ENCODE measurements around the gene MAPK11.

DNA sequence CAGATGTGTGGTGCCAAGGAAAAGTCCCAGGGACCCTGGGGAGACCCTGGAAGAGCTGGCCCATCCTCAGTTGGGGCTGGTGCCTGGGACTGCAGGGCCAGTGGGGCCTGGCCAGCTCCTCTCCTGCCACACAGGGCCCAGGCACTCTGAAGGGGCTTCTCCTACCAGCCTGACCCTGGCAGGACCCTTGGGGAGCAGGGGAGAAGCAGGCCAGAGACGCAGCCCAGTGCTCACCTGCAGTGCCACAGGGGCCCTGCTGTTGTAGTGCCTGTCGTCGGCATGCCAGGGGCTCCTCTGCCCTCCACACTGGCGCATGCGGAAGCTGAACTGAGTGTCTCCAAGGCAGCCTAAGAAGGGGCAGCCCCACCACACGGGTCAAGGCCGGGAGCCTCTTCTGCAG, 47.5 kb upstream of the MAPK11 start:
- TF ChIP-seq, protein P1, sequence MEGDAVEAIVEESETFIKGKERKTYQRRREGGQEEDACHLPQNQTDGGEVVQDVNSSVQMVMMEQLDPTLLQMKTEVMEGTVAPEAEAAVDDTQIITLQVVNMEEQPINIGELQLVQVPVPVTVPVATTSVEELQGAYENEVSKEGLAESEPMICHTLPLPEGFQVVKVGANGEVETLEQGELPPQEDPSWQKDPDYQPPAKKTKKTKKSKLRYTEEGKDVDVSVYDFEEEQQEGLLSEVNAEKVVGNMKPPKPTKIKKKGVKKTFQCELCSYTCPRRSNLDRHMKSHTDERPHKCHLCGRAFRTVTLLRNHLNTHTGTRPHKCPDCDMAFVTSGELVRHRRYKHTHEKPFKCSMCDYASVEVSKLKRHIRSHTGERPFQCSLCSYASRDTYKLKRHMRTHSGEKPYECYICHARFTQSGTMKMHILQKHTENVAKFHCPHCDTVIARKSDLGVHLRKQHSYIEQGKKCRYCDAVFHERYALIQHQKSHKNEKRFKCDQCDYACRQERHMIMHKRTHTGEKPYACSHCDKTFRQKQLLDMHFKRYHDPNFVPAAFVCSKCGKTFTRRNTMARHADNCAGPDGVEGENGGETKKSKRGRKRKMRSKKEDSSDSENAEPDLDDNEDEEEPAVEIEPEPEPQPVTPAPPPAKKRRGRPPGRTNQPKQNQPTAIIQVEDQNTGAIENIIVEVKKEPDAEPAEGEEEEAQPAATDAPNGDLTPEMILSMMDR (IDR thresholded peaks at IDR 0.05): no peak
- TF ChIP-seq EZH2 (IDR thresholded peaks at IDR 0.05; ENCODE audit: borderline replicate concordance, insufficient read depth, low read depth, low read length, poor library complexity, severe bottlenecking): no peak

Measured in B cell (primary cell).